HG02798 (cell line): ENCODE results near the gene MINDY3.

Experiments used
- ATAC-seq: cut with Tn5 transposase; IDR thresholded peaks from one replicate; pipeline ENCODE4 v1.9.1; 2021; ENCODE audit warnings: mild to moderate bottlenecking; ENCODE audit not compliant: unreplicated experiment, poor library complexity

Gene MINDY3

DNA sequence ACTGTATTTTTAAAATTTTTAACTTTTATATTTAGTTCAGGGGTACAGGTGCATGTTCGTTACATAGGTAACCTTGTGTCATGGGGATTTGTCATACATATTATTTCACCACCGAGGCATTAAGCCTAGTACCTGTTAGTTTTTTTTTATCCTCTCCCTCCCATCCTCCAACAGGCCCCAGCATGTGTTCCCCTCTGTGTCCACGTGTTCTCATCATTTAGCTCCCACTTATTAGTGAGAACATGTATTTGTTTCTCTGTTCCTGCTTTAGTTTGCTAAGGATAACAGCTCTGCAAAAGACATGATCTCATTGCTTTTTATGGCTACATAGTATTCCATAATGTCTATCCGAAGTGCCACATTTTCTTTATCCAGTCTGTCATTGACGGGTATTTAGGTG lies 118.2 kb downstream of the MINDY3 start:
- no peak for ATAC-seq

GRCh38 chr10:15741581-15741980 lies 118.7 kb downstream of the MINDY3 start:
- ATAC-seq, result no peak

DNA sequence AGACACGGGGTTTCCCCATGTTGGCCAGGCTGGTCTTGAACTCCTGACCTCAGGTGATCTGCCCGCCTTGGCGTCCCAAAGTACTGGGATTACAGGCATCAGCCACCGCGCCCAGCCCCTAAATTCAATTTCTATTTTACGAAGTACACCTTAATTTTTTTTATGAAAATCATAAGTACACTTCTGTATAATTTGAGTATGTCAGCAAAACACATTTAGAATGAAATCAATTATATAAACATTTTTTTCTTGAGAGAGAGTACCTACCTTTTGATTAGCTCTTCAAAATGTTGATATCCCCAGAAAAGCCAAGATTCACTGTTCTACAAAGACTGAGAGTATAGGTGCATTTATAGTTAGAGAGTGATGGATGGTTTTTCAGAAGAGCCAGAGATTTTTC lies 120.0 kb downstream of the MINDY3 start:
- no peak for ATAC-seq

GRCh38 chr10:15739254-15739970 lies 120.9 kb downstream of the MINDY3 start:
- no peak for ATAC-seq

DNA sequence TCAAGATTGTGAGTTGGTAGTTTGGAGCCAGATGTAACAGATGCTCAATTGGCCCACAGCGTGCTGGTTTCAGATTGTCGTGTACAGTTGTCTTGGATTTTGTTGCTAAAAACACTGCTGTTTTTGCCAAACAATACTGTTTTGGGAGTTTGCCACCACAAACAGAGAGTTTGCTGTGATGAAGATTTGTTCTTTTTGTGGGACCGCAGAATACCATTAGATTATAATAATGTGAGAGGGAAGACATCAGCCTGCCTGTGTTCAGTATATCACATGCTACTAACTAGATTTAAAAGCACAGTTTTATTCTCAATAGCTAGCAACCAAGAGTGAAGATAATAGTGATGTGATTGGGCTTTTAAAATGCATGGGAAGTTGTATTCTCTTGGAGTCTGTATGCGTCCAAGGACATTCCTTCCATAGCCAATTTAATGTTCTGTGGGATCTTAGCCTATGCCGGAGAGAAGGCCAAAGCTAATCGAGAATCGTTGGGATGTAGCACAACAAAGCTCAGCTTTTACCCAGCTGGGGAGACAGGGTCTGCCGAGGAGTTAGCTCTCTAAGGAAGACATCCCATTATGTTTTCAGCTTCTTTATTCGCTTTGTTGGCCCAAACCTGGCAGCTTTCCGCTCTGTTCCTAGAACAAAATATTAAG lies 121.9 kb downstream of the MINDY3 start:
- no peak for ATAC-seq

- ATAC-seq, result no peak
These were observed 122.7 kb downstream of the MINDY3 start for GRCh38 chr10:15737656-15738055.

GRCh38 chr10:15735763-15736162 lies 124.5 kb downstream of the MINDY3 start:
- ATAC-seq, result no peak

DNA sequence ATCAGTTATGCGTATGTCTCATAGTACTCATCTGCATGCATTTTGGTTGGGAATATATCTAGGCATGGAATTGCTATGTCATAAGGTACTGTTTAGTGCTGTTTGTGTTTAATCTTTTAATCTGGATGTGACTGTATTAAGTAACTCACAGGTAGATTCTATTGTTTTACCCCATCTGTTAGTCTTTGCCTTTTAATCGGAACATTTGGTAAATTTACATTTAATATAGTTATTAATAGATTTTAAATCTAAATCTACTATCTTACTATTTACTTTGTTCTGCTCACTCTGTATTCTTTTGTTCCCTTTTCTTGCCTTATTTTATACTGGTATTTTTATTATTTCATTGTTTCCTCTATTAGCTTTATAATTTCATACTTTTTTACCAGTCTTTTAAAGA lies 130.0 kb downstream of the MINDY3 start:
- no peak for ATAC-seq

DNA sequence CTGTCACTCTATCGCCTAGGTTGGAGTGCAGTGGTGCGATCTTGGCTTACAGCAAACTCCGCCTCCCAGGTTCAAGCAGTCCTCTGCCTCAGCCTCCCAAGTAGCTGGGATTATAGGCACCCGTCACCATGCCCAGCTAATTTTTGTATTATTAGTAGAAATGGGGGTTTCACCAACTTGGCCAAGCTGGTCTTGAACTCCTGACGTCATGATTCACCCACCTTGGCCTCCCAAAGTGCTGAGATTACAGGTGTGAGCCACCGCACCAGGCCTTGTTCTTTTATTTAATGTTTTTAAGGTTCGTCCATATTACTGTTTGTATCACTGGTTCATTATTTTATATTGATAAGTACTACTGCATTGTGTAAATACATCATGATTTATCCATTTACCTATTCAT lies 130.4 kb downstream of the MINDY3 start:
- ATAC-seq, result no peak
